GM06990 (cell line): ENCODE results near the gene SLC2A13.

Experiments used
- DNase-seq: peaks from one replicate; pipeline ENCODE4 v3.0.0-alpha.2; 2011; ENCODE audit not compliant: insufficient read length; ENCODE audit errors: extremely low read depth
- H3K27me3 ChIP-seq: replicated peaks from 2 replicates; pipeline ENCODE4 v1.6.0; 2011; ENCODE audit warnings: low read length; ENCODE audit not compliant: control insufficient read depth, insufficient read depth
- H3K36me3 ChIP-seq: 2 replicates; pipeline ENCODE4 v1.5.1; 2011; ENCODE audit warnings: low read length; ENCODE audit not compliant: control insufficient read depth, insufficient read depth
- H3K4me3 ChIP-seq: replicated peaks from 2 replicates; pipeline ENCODE4 v1.5.1; 2011; ENCODE audit warnings: low read depth, mild to moderate bottlenecking, control low read depth, low read length
- CTCF ChIP-seq: IDR thresholded peaks from 2 replicates; pipeline ENCODE4 v1.5.1; 2011; ENCODE audit warnings: low read length, control low read depth, mild to moderate bottlenecking, inconsistent platforms; ENCODE audit not compliant: insufficient read depth, poor library complexity, severe bottlenecking

The SLC2A13 gene

GRCh38 chr12:40093512-40093911 is 12.4 kb downstream of the SLC2A13 start:
- Histone ChIP-seq H3K27me3 (no peaks in the 10 kb centered on the region), H3K36me3 (no peaks in the 10 kb centered on the region), H3K4me3 (no peak overlapping the region)
- no peak for TF ChIP-seq CTCF
- no peak for DNase-seq

GRCh38 chr12:40086471-40086870 is 19.4 kb downstream of the SLC2A13 start:
- no peak for DNase-seq
- no peaks in the 10 kb centered on the region for H3K36me3 ChIP-seq
- no peaks in the 10 kb centered on the region for H3K27me3 ChIP-seq
- no peak overlapping the region for H3K4me3 ChIP-seq
- TF ChIP-seq CTCF: no peak

GRCh38 chr12:40078266-40078665 is 27.6 kb downstream of the SLC2A13 start:
- Histone ChIP-seq H3K27me3 (no peaks in the 10 kb centered on the region), H3K36me3 (no peaks in the 10 kb centered on the region), H3K4me3 (no peak overlapping the region)
- TF ChIP-seq CTCF: no peak
- DNase-seq: no peak

DNA sequence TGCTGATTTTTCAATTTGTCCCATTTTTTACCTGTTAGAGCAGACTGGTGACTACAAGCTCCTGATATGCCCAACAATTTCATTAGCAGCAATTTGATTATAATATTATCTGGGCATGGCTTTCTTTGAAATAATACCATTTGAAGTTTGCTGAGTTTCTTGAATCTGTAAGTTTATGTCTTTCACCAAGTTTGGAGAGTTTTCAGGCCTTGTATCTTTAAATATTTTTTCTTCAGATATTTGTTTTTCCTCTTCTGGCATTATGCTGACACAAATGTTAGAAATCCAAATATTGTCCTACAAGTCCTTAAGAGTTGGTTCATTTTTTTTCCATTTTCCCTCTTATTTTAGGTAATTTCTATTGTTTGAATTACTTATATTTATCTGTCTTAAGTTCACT is 30.4 kb downstream of the SLC2A13 start:
- no peak for DNase-seq

GRCh38 chr12:40068416-40068815 is 37.5 kb downstream of the SLC2A13 start:
- TF ChIP-seq CTCF: no peak
- no peak overlapping the region for H3K4me3 ChIP-seq
- no peaks in the 10 kb centered on the region for H3K36me3 ChIP-seq
- DNase-seq: no peak
- no peaks in the 10 kb centered on the region for H3K27me3 ChIP-seq

More for the DNA sequence above, 30.4 kb downstream of the SLC2A13 start:
- H3K4me3 ChIP-seq: no peak overlapping the region
- H3K27me3 ChIP-seq: no peaks in the 10 kb centered on the region
- H3K36me3 ChIP-seq: no peaks in the 10 kb centered on the region
- no peak for TF ChIP-seq CTCF

DNA sequence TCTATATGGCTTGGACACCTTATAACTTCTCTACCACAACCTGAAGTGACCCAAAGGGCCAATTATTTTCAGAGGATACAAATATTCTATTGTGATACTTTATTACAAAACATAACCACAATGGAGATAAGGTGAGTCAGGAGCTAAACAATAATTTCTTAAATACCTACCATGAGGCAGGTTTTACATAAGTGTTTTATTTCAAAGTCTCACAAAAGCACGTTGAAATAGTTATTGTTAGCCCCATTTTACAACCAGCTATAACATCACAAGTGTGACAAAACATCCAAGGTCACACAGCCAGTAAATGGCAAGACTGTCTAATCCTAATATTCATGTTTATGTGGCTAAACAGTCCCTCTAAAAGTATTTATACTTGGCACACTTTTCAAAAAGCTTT is 40.2 kb downstream of the SLC2A13 start:
- H3K27me3 ChIP-seq: no peaks in the 10 kb centered on the region
- no peak for DNase-seq
- H3K36me3 ChIP-seq: no peaks in the 10 kb centered on the region
- H3K4me3 ChIP-seq: no peak overlapping the region
- no peak for TF ChIP-seq CTCF
